AG09309 (cell line): ENCODE results near the gene IL21R.

Experiments used
- DNase-seq: peaks from one replicate; pipeline ENCODE4 v3.0.0-alpha.2; 2010; ENCODE audit warnings: low read depth
- H3K4me3 ChIP-seq: 2 replicates; pipeline ENCODE4 v1.5.1; 2011; ENCODE audit warnings: mild to moderate bottlenecking, low read depth, low read length, moderate library complexity; ENCODE audit not compliant: control insufficient read depth
- CTCF ChIP-seq: IDR thresholded peaks from 2 replicates; pipeline ENCODE4 v1.5.1; 2011; ENCODE audit warnings: mild to moderate bottlenecking, low read depth, low read length, inconsistent platforms; ENCODE audit not compliant: insufficient read depth, control insufficient read depth; ENCODE audit errors: missing control alignments

Gene IL21R

GRCh38 chr16:27414788-27415431, 12.9 kb downstream of the IL21R start:
- no peak for DNase-seq
- no peak overlapping the region for H3K4me3 ChIP-seq
- TF ChIP-seq CTCF: no peak

GRCh38 chr16:27417047-27417671, 15.2 kb downstream of the IL21R start:
- no peak for DNase-seq
- H3K4me3 ChIP-seq: no peak overlapping the region
- TF ChIP-seq CTCF: no peak

- no peak for DNase-seq
- no peak for TF ChIP-seq CTCF
- no peak overlapping the region for H3K4me3 ChIP-seq
Observed at GRCh38 chr16:27421961-27422740, 20.2 kb downstream of the IL21R start.

GRCh38 chr16:27424772-27425498, 23.0 kb downstream of the IL21R start:
- TF ChIP-seq CTCF: no peak
- DNase-seq: no peak
- H3K4me3 ChIP-seq: no peak overlapping the region

- no peak for TF ChIP-seq CTCF
- H3K4me3 ChIP-seq: no peak overlapping the region
- DNase-seq: no peak
Observed at GRCh38 chr16:27425961-27426360, 24.0 kb downstream of the IL21R start.
